GM12878 (cell line): Measurements from ENCODE around the gene IKZF5. TPM values are rescaled to one million over a fixed set of nuclear protein-coding genes. Genes with fewer than 3 reads are reported as not detected.

Source experiments
- CEBPB ChIP-seq, 2 experiments: fragments of 150-350 bp in 1 of 2; IDR thresholded peaks; 2 replicates each; pipeline ENCODE4 v1.6.1; 2012 to 2014; ENCODE audit warnings: low read depth in 2 of 2, low read length in 2 of 2, borderline replicate concordance in 1 of 2, inconsistent platforms in 1 of 2
- CHD2 ChIP-seq: IDR thresholded peaks from 2 replicates; pipeline ENCODE4 v1.6.1; 2011; ENCODE audit warnings: low read depth, low read length, improper control_type of control experiment, borderline replicate concordance
- FOXM1 ChIP-seq: IDR thresholded peaks from 2 replicates; pipeline ENCODE4 v1.6.1; 2012; ENCODE audit warnings: low read depth, mild to moderate bottlenecking, inconsistent platforms, low read length, moderate library complexity
- GABPA ChIP-seq: IDR thresholded peaks from 2 replicates; pipeline ENCODE4 v1.6.1; 2014; ENCODE audit warnings: antibody characterized with exemption, low read depth, mild to moderate bottlenecking, inconsistent platforms
- HDAC6 ChIP-seq: fragments of 200-600 bp; sonication (generic); IDR thresholded peaks from one replicate; pipeline ENCODE4 v1.8.0; 2017; ENCODE audit warnings: antibody characterized with exemption; ENCODE audit not compliant: unreplicated experiment
- IKZF2 ChIP-seq, 2 experiments: fragments of 450-650 bp; IDR thresholded peaks; 2 replicates each; pipeline ENCODE4 v1.6.1; 2017; ENCODE audit warnings: mild to moderate bottlenecking in 2 of 2, moderate library complexity in 2 of 2
- MEF2B ChIP-seq: fragments of 450-650 bp; IDR thresholded peaks from 2 replicates; pipeline ENCODE4 v1.6.1; 2018; ENCODE audit warnings: mild to moderate bottlenecking, moderate library complexity; ENCODE audit not compliant: partially characterized antibody, poor library complexity, severe bottlenecking
- MTA3 ChIP-seq: IDR thresholded peaks from 2 replicates; pipeline ENCODE4 v1.6.1; 2012; ENCODE audit warnings: low read length, inconsistent platforms, borderline replicate concordance
- NR2C1 ChIP-seq: fragments of 450-650 bp; IDR thresholded peaks from 2 replicates; pipeline ENCODE4 v1.6.1; 2017; ENCODE audit warnings: antibody characterized with exemption, mild to moderate bottlenecking, moderate library complexity
- POU2F2 ChIP-seq: IDR thresholded peaks from 3 replicates; pipeline ENCODE4 v1.6.1; 2011; ENCODE audit warnings: low read depth, mild to moderate bottlenecking, low read length, borderline replicate concordance
- RB1 ChIP-seq: fragments of 450-650 bp; formaldehyde crosslinking; IDR thresholded peaks from 2 replicates; pipeline ENCODE4 v1.6.1; 2017; ENCODE audit warnings: mild to moderate bottlenecking, borderline replicate concordance
- RELA ChIP-seq: fragments of 450-650 bp; IDR thresholded peaks from 2 replicates; pipeline ENCODE4 v1.8.0; 2014; ENCODE audit warnings: borderline replicate concordance; ENCODE audit not compliant: partially characterized antibody
- RELB ChIP-seq: fragments of 450-650 bp; IDR thresholded peaks from 2 replicates; pipeline ENCODE4 v1.6.1; 2017; ENCODE audit warnings: low read depth, mild to moderate bottlenecking, moderate library complexity
- RFX5 ChIP-seq: IDR thresholded peaks from 2 replicates; pipeline ENCODE4 v1.6.1; 2011; ENCODE audit warnings: low read depth, low read length, improper control_type of control experiment
- SMAD1 ChIP-seq: fragments of 450-650 bp; IDR thresholded peaks from 2 replicates; pipeline ENCODE4 v1.6.1; 2018; ENCODE audit warnings: mild to moderate bottlenecking, low read depth; ENCODE audit not compliant: partially characterized antibody
- SREBF1 ChIP-seq: IDR thresholded peaks from 2 replicates; pipeline ENCODE4 v1.6.1; 2012; ENCODE audit warnings: mild to moderate bottlenecking, low read length
- STAT3 ChIP-seq: IDR thresholded peaks from 2 replicates; pipeline ENCODE4 v1.6.1; 2011; ENCODE audit warnings: low read depth, low read length, improper control_type of control experiment
- TAF1 ChIP-seq: IDR thresholded peaks from 2 replicates; pipeline ENCODE4 v1.6.1; 2011; ENCODE audit warnings: mild to moderate bottlenecking, low read depth, low read length, borderline replicate concordance
- USF2 ChIP-seq: IDR thresholded peaks from 2 replicates; pipeline ENCODE4 v1.6.1; 2011; ENCODE audit warnings: low read depth, low read length, improper control_type of control experiment, borderline replicate concordance
- ZBTB33 ChIP-seq: fragments of 450-650 bp; IDR thresholded peaks from 2 replicates; pipeline ENCODE4 v1.6.1; 2017; ENCODE audit warnings: mild to moderate bottlenecking
- ZBTB40 ChIP-seq: fragments of 450-650 bp; IDR thresholded peaks from 2 replicates; pipeline ENCODE4 v1.6.1; 2016; ENCODE audit warnings: mild to moderate bottlenecking, moderate library complexity, borderline replicate concordance
- ZNF622 ChIP-seq: fragments of 450-650 bp; IDR thresholded peaks from 2 replicates; pipeline ENCODE4 v1.6.1; 2017; ENCODE audit warnings: mild to moderate bottlenecking, inconsistent platforms
- polyA plus RNA-seq, 11 experiments: library from polyadenylated mRNA; depleted of rRNA in 4 of 11; unstranded in 6 of 11; stranded (reverse) in 5 of 11; fragments of >200 nt; fragmentation: Nextera tagmentation in 4 of 11; fragmentation: Illumina TruSeq in 1 of 11; extraction: Ambion mirVana in 4 of 11; extraction: Trizol in 1 of 11; gene quantifications; 1 replicate in 1 of 11; 2 replicates in 10 of 11; pipeline versions ENCODE4 v1.2.1 to v1.2.3, GENCODE V29; 2011 to 2016; ENCODE audit warnings: inconsistent platforms in 2 of 11, missing spikeins in 2 of 11, low read depth in 1 of 11
- total RNA-seq, 4 experiments: library from RNA; depleted of rRNA in 3 of 4; stranded (reverse); fragments of >200 nt in 3 of 4; fragmentation: Illumina TruSeq in 1 of 4; extraction: Trizol in 1 of 4; gene quantifications; 2 replicates each; pipeline versions ENCODE4 v1.2.1 to v1.2.3, GENCODE V29; 2013 to 2021

IKZF5 gene
- total and polyA plus RNA-seq, 10 of the 15 experiments (the other 5 are each of a cell fraction or from before 2014, with no cell fraction given): 5.3 to 23.2 (median 11.8) TPM

GRCh38 chr10:123008355-123009104 lies at the start of gene IKZF5, which contains the start of gene ACADSB (continued):
- no peak for TF ChIP-seq USF2
- no peak for TF ChIP-seq RFX5
- TF ChIP-seq HDAC6: no peak
- no peak for TF ChIP-seq MTA3
- TF ChIP-seq TAF1: peak; percentile 92
- no peak for TF ChIP-seq FOXM1
- TF ChIP-seq GABPA: no peak
- TF ChIP-seq STAT3: no peak
- TF ChIP-seq MEF2B: peak; percentile 20
- no peak for TF ChIP-seq ZNF622
- TF ChIP-seq RELB: 0 out of 2 replicates have a peak, but pooled peaks have one; percentile 60
- peak; percentile 65 for TF ChIP-seq SMAD1
- TF ChIP-seq ZBTB40: no peak; the same call in 1 of the 2 replicates
- TF ChIP-seq IKZF2 (IDR thresholded peaks at IDR 0.05): no peak
- TF ChIP-seq POU2F2: peak; percentile 78; the same call in 2 of the 3 replicates
- TF ChIP-seq CEBPB (IDR thresholded peaks at IDR 0.05; ENCODE audit: borderline replicate concordance in 1 of 2, low read depth in 2 of 2, low read length in 2 of 2): no peak
- no peak for TF ChIP-seq NR2C1
- TF ChIP-seq SREBF1: no peak
- TF ChIP-seq RELA: peak; percentile 79
- TF ChIP-seq ZBTB33: peak; percentile 31; the same call in 1 of the 2 replicates
- peak; percentile 99 for TF ChIP-seq CHD2
- peak; percentile 41; the same call in 1 of the 2 replicates for TF ChIP-seq RB1
